GM12878 (cell line): Measurements from ENCODE around the gene CCDC27. TPM values are rescaled to one million over a fixed set of nuclear protein-coding genes. Genes with fewer than 3 reads are reported as not detected.
A peak's percentile ranks its signal among the peaks of the same experiment; 100 is the strongest.

Source experiments
- ATAC-seq: fragments of 200-7000 bp; cut with Tn5 transposase; 3 replicates; pipeline ENCODE4 v1.9.1; 2020; ENCODE audit warnings: mild to moderate bottlenecking, moderate library complexity
- BruUV-seq: library from RNA; stranded (reverse); fragments of 400-500 nt; replicated peaks from 2 replicates; lab custom pipeline; 2021; lab: Mats Ljungman, UMichigan
- CTCF ChIA-PET: fragments of 300-600 bp; sonication (Branson Sonifier 250); formaldehyde crosslinking; extraction: SDS; loops from one replicate; lab custom pipeline; 2021; ENCODE audit warnings: inconsistent platforms; lab: Yijun Ruan, JAX
- POLR2A ChIA-PET: fragments of 350-600 bp; formaldehyde crosslinking; extraction: SDS; loops from one replicate; lab custom pipeline; 2021; ENCODE audit warnings: inconsistent platforms; lab: Charles Lee
- RAD21 ChIA-PET: fragments of 300-600 bp; sonication (Branson Sonifier 250); formaldehyde crosslinking; loops from one replicate; lab custom pipeline; 2023; ENCODE audit warnings: antibody characterized with exemption; ENCODE audit not compliant: unreplicated experiment; lab: Charles Lee
- SMC1A ChIA-PET: fragments of 300-600 bp; sonication (Branson Sonifier 250); formaldehyde crosslinking; loops from one replicate; lab custom pipeline; 2023; ENCODE audit not compliant: unreplicated experiment, uncharacterized antibody; lab: Charles Lee
- DNase-seq: peaks from one replicate; pipeline ENCODE4 v3.0.0-alpha.2; 2011; ENCODE audit warnings: low read depth, low spot score
- FAIRE-seq: peaks from 3 replicates; lab custom pipeline; 2011; peaks lifted over from hg19 to GRCh38; lab: Jason Lieb, UNC
- H2AFZ ChIP-seq: 2 replicates; pipeline ENCODE4 v1.6.0; 2011; ENCODE audit warnings: low read depth, low read length, control low read depth; ENCODE audit not compliant: control insufficient read depth
- H3K27ac ChIP-seq: 2 replicates; pipeline ENCODE4 v1.5.1; 2011; ENCODE audit warnings: control low read depth; ENCODE audit not compliant: control insufficient read depth, insufficient read depth
- H3K27me3 ChIP-seq, 2 experiments: replicated peaks in 1 of 2; 2 replicates each; pipeline versions ENCODE4 v1.6.0 to v1.6.1; 2011; ENCODE audit warnings: low read length in 1 of 2; ENCODE audit not compliant: control insufficient read depth in 2 of 2, insufficient read depth in 2 of 2
- H3K36me3 ChIP-seq, 2 experiments: 2 replicates each; pipeline ENCODE4 v1.5.1; 2011; ENCODE audit warnings: low read length in 1 of 2; ENCODE audit not compliant: control insufficient read depth in 2 of 2, insufficient read depth in 2 of 2
- H3K4me1 ChIP-seq: 2 replicates; pipeline ENCODE4 v1.6.1; 2011; ENCODE audit warnings: mild to moderate bottlenecking, low read length, moderate library complexity, mixed read lengths; ENCODE audit not compliant: control insufficient read depth, insufficient read depth
- H3K4me2 ChIP-seq: 2 replicates; pipeline ENCODE4 v1.6.0; 2011; ENCODE audit warnings: control low read depth; ENCODE audit not compliant: control insufficient read depth, insufficient read depth
- H3K4me3 ChIP-seq: fragments of 200-600 bp; sonication (generic); 2 replicates; pipeline ENCODE4 v1.5.1; 2016
- H3K79me2 ChIP-seq: 2 replicates; pipeline ENCODE4 v1.6.0; 2011; ENCODE audit warnings: low read length; ENCODE audit not compliant: control insufficient read depth, insufficient read depth
- H3K9ac ChIP-seq: 2 replicates; pipeline ENCODE4 v1.8.0; 2011; ENCODE audit warnings: low read length, control low read depth, mixed read lengths; ENCODE audit not compliant: control insufficient read depth, insufficient read depth
- H3K9me3 ChIP-seq: replicated peaks from 3 replicates; pipeline ENCODE4 v1.5.1; 2011; ENCODE audit warnings: mild to moderate bottlenecking, low read length; ENCODE audit not compliant: control insufficient read depth, insufficient read depth
- H4K20me1 ChIP-seq: 2 replicates; pipeline ENCODE4 v1.6.0; 2011; ENCODE audit not compliant: control insufficient read depth, insufficient read depth
- CBFB ChIP-seq: IDR thresholded peaks from 2 replicates; pipeline ENCODE4 v1.6.1; 2016; ENCODE audit warnings: antibody characterized with exemption, low read depth
- FOXK2 ChIP-seq: fragments of 450-650 bp; IDR thresholded peaks from 2 replicates; pipeline ENCODE4 v1.6.1; 2017; ENCODE audit warnings: mild to moderate bottlenecking, moderate library complexity
- JUND ChIP-seq: IDR thresholded peaks from 2 replicates; pipeline ENCODE4 v1.6.1; 2012; ENCODE audit warnings: low read depth, mild to moderate bottlenecking, low read length, improper control_type of control experiment, moderate library complexity
- YY1 ChIP-seq: IDR thresholded peaks from 2 replicates; pipeline ENCODE4 v1.6.1; 2011; ENCODE audit warnings: low read depth, mild to moderate bottlenecking, low read length
- WGBS: methylation state at CpG from one replicate; pipeline ENCODE4 v1.1.6; 2016; ENCODE audit warnings: low lambda C conversion rate; ENCODE audit not compliant: insufficient replicate concordance, insufficient coverage; ENCODE audit errors: missing lambda C conversion rate; 5-methylcytosine and 5-hydroxymethylcytosine counted together
- in situ Hi-C: fragments of 300-500 bp; cut with MboI; formaldehyde crosslinking; loops from 9 replicates; pipeline ENCODE4 v1.14.3; 2018; ENCODE audit warnings: mixed read lengths
- intact Hi-C: fragments of 100-400 bp; cut with micrococcal nuclease; formaldehyde crosslinking; loops from one replicate; pipeline ENCODE4 v1.14.2; 2022; ENCODE audit not compliant: unreplicated experiment
- polyA plus RNA-seq, 11 experiments: library from polyadenylated mRNA; depleted of rRNA in 4 of 11; unstranded in 6 of 11; stranded (reverse) in 5 of 11; fragments of >200 nt; fragmentation: Nextera tagmentation in 4 of 11; fragmentation: Illumina TruSeq in 1 of 11; extraction: Ambion mirVana in 4 of 11; extraction: Trizol in 1 of 11; gene quantifications; 1 replicate in 1 of 11; 2 replicates in 10 of 11; pipeline versions ENCODE4 v1.2.1 to v1.2.3, GENCODE V29; 2011 to 2016; ENCODE audit warnings: inconsistent platforms in 2 of 11, missing spikeins in 2 of 11, low read depth in 1 of 11
- total RNA-seq, 4 experiments: library from RNA; depleted of rRNA in 3 of 4; stranded (reverse); fragments of >200 nt in 3 of 4; fragmentation: Illumina TruSeq in 1 of 4; extraction: Trizol in 1 of 4; gene quantifications; 2 replicates each; pipeline versions ENCODE4 v1.2.1 to v1.2.3, GENCODE V29; 2013 to 2021

The CCDC27 gene
- total and polyA plus RNA-seq, 10 of the 15 experiments (the other 5 are each of a cell fraction or from before 2014, with no cell fraction given): 0.05 TPM; not detected in 9

DNA sequence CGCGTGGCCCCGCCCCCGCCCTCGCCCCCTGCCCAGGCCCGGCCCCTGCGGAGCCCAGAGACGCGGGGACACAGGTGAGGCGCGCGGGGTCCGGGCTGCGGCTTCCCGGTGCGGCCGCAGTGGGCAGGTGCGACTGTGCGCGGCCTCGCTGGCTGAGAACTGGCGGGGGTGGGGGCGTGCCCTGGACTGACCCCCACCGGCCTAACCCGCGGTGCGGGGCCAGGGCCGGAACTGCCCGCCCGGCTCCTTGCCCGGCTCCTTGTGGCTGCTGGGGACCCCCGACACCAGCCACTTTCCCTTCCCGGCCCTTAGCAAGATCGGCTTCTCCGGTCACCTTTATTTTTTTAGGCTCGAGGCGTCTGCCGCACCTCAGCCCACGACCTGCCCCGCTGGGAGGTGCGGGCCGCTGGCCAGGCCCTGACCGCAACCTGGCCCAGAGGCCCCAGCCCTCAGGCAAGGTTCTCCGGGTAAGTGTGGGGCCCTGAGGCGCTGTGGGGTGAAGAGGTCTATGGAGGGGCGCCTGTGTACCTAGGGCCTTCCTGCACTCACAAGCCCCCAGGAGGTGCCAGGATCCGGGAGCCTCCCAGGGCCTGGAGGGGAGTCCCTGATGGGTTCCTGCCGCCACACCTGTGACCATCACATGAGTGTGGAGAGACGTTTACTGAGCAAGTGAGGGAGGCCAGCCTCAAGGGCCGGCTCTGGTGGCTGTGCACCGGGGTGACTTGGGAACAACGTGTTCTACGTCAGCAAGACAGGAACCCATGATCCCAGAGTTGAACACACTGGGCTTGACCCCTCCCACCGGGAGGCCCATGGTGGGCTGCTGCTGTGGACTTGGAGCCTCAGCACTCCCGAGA is 20.7 kb downstream of the CCDC27 start, which contains the start of gene SMIM1:
SMIM1 (plus strand) TSS at position 35 of the 857 bp plus-strand sequence. CDS start 2,625 bp downstream, outside the sequence.
- H3K4me3 ChIP-seq: peak within 1 kb of the TSS; percentile 72
- ATAC-seq (peak; percentile 17; the same call in 2 of the 3 replicates), DNase-seq (no peak), FAIRE-seq (no peak)
- peak within 1 kb of the TSS; percentile 94 for H3K4me2 ChIP-seq
- peak within 1 kb of the TSS; percentile 4; the same call in 1 of the 2 replicates for H3K9ac ChIP-seq
- no peaks in the 10 kb centered on the region for H3K36me3 ChIP-seq
- POLR2A ChIA-PET: no interaction called here
- WGBS: 23% methylated on average over 36 of the region's 55 CpGs
- RAD21 ChIA-PET: interaction anchor here (0.8 kb wide), 1 partner anchor 29 kb away, joined by 3 read pairs; no protein-coding TSS in a partner anchor
- no peaks in the 10 kb centered on the region; a peak in 1 of 4 replicates for H3K27me3 ChIP-seq
- in situ Hi-C loops: no loop called here
- BruUV-seq: no TSS peak
- no peaks in the 10 kb centered on the region for H3K79me2 ChIP-seq
- intact Hi-C loops: no loop called here
- peaks cover 15% of the 10 kb centered on the region for H3K4me1 ChIP-seq
- no peaks in the 10 kb centered on the region for H4K20me1 ChIP-seq
- H3K9me3 ChIP-seq: no peaks in the 10 kb centered on the region
- CTCF ChIA-PET: interaction anchor here (0.6 to 0.7 kb wide), 3 partner anchors 14 to 150 kb away, joined by 3 read pairs; no protein-coding TSS in a partner anchor
- peak within 1 kb of the TSS; percentile 65 for H2AFZ ChIP-seq
- TF ChIP-seq JUND: no peak
- TF ChIP-seq CBFB: no peak
- TF ChIP-seq YY1: no peak
- TF ChIP-seq FOXK2: no peak
- TF ChIP-seq, all 136 proteins: peak for 0
- SMC1A ChIA-PET: no interaction called here
- no peak within 1 kb of the TSS for H3K27ac ChIP-seq
